HEK293 (cell line): ENCODE results near the gene IDUA.

Source experiments
- CTCF ChIA-PET: fragments of 350-600 bp; formaldehyde crosslinking; extraction: SDS; loops from one replicate; lab custom pipeline; 2021; ENCODE audit warnings: antibody characterized with exemption; lab: Yijun Ruan, JAX
- POLR2A ChIA-PET: fragments of 300-600 bp; formaldehyde crosslinking; extraction: SDS; loops from one replicate; lab custom pipeline; 2020; ENCODE audit warnings: antibody characterized with exemption, inconsistent platforms; lab: Yijun Ruan, JAX
- H3K27ac ChIP-seq: fragments of 200-500 bp; sonication (Bioruptor generic); 2 replicates; pipeline ENCODE4 v1.5.1; 2014; ENCODE audit warnings: low read depth, low read length, control low read depth, inconsistent platforms; ENCODE audit errors: extremely low read depth
- H3K36me3 ChIP-seq, 2 experiments: fragments of 200-500 bp in 1 of 2; sonication (Bioruptor generic) in 1 of 2; 1 replicate in 1 of 2; 2 replicates in 1 of 2; pipeline ENCODE4 v1.5.1; 2014 to 2017; ENCODE audit warnings: inconsistent platforms in 2 of 2, low read length in 2 of 2; ENCODE audit not compliant: control insufficient read depth in 2 of 2, insufficient read depth in 1 of 2
- H3K4me1 ChIP-seq: fragments of 200-500 bp; sonication (Bioruptor generic); 2 replicates; pipeline ENCODE4 v1.5.1; 2014; ENCODE audit warnings: mild to moderate bottlenecking, low read length, inconsistent platforms; ENCODE audit not compliant: control insufficient read depth, insufficient read depth
- H3K4me3 ChIP-seq: 2 replicates; pipeline ENCODE4 v1.5.1; 2011; ENCODE audit warnings: low read depth, mild to moderate bottlenecking, control low read depth, low read length, moderate library complexity
- H3K9me3 ChIP-seq: fragments of 200-500 bp; sonication (Bioruptor generic); 2 replicates; pipeline ENCODE4 v1.5.1; 2014; ENCODE audit warnings: low read depth, low read length, inconsistent platforms; ENCODE audit not compliant: control insufficient read depth, insufficient read depth
- FEZF1 ChIP-seq: fragments of 450-650 bp; formaldehyde crosslinking; IDR thresholded peaks from 2 replicates; pipeline ENCODE4 v1.5.1; 2016; ENCODE audit warnings: missing biosample characterization, missing genetic modification characterization
- GLIS2 ChIP-seq: fragments of 450-650 bp; formaldehyde crosslinking; IDR thresholded peaks from 2 replicates; pipeline ENCODE4 v1.5.1; 2016; ENCODE audit warnings: missing biosample characterization, missing genetic modification characterization
- HOXC10 ChIP-seq: sonication (generic); formaldehyde crosslinking; IDR thresholded peaks from 2 replicates; pipeline ENCODE4 v1.8.1; 2023; ENCODE audit warnings: mild to moderate bottlenecking, missing genetic modification reagents
- KLF1 ChIP-seq: fragments of 450-650 bp; formaldehyde crosslinking; IDR thresholded peaks from 2 replicates; pipeline ENCODE4 v1.5.1; 2016; ENCODE audit warnings: missing biosample characterization, missing genetic modification characterization
- KLF9 ChIP-seq: fragments of 450-650 bp; formaldehyde crosslinking; IDR thresholded peaks from 2 replicates; pipeline ENCODE4 v1.5.1; 2016; ENCODE audit warnings: missing biosample characterization, missing genetic modification characterization, low read depth
- PRDM10 ChIP-seq: fragments of 450-650 bp; formaldehyde crosslinking; IDR thresholded peaks from 2 replicates; pipeline ENCODE4 v1.5.1; 2016; ENCODE audit warnings: missing biosample characterization, missing genetic modification characterization
- TSHZ1 ChIP-seq: fragments of 450-650 bp; formaldehyde crosslinking; IDR thresholded peaks from 2 replicates; pipeline ENCODE4 v1.5.1; 2016; ENCODE audit warnings: missing biosample characterization, missing genetic modification characterization, borderline replicate concordance
- ZNF274 ChIP-seq, 2 experiments: fragments of 200-500 bp in 1 of 2; fragments of 450-650 bp in 1 of 2; sonication (Bioruptor generic) in 1 of 2; formaldehyde crosslinking in 1 of 2; IDR thresholded peaks; 2 replicates each; pipeline versions ENCODE4 v1.5.1 to v1.6.1; 2014 to 2016; ENCODE audit warnings: borderline replicate concordance in 1 of 2, inconsistent platforms in 1 of 2, low read length in 1 of 2, missing biosample characterization in 1 of 2, missing genetic modification characterization in 1 of 2
- ZNF37A ChIP-seq: fragments of 450-650 bp; IDR thresholded peaks from 2 replicates; pipeline ENCODE4 v1.5.1; 2018; ENCODE audit warnings: missing biosample characterization, missing genetic modification characterization
- ZNF560 ChIP-seq: fragments of 450-650 bp; formaldehyde crosslinking; IDR thresholded peaks from 2 replicates; pipeline ENCODE4 v1.5.1; 2017; ENCODE audit warnings: missing biosample characterization, missing genetic modification characterization, borderline replicate concordance
- ZNF561 ChIP-seq: fragments of 450-650 bp; IDR thresholded peaks from 2 replicates; pipeline ENCODE4 v1.5.1; 2018; ENCODE audit warnings: missing biosample characterization, missing genetic modification characterization, borderline replicate concordance

IDUA gene

GRCh38 chr4:970046-970745 is 16.6 kb upstream of the IDUA start:
- Histone ChIP-seq H3K9me3 (no peaks in the 10 kb centered on the region), H3K36me3 (peaks cover 0 to 17% of the 10 kb centered on the region in 2 experiments; a peak in 1 of 3 replicates), H3K4me3 (no peak overlapping the region), H3K4me1 (no peaks in the 10 kb centered on the region), H3K27ac (no peak overlapping the region)
- POLR2A ChIA-PET: no interaction called here
- TF ChIP-seq KLF1: peak; percentile 52; the same call in 1 of the 2 replicates
- TF ChIP-seq TSHZ1 (tag by site-specific recombination): no peak
- TF ChIP-seq KLF9 (tag by site-specific recombination): peak; percentile 28; the same call in 1 of the 2 replicates
- CTCF ChIA-PET: no interaction called here

- CTCF ChIA-PET: no interaction called here
- Histone ChIP-seq H3K36me3 (peaks cover 0 to 10% of the 10 kb centered on the region in 2 experiments; a peak in 1 of 3 replicates), H3K9me3 (no peaks in the 10 kb centered on the region), H3K4me3 (no peak overlapping the region), H3K27ac (no peak overlapping the region), H3K4me1 (no peaks in the 10 kb centered on the region)
- TF ChIP-seq PRDM10 (tag by site-specific recombination) (no peak), FEZF1 (no peak), HOXC10 (no peak), ZNF274 (IDR thresholded peaks at IDR 0.05; ENCODE audit: low read length) (no peak), ZNF274 (tag by site-specific recombination; IDR thresholded peaks at IDR 0.05; ENCODE audit: borderline replicate concordance) (no peak)
- POLR2A ChIA-PET: no interaction called here
Measured at GRCh38 chr4:970854-971520, 15.9 kb upstream of the IDUA start.

- ChIA-PET POLR2A (no interaction called here), CTCF (no interaction called here)
- H3K36me3 ChIP-seq: peaks cover 0 to under 1% of the 10 kb centered on the region in 2 experiments; a peak in 1 of 3 replicates
- no peaks in the 10 kb centered on the region for H3K9me3 ChIP-seq
- H3K27ac ChIP-seq: no peak overlapping the region
- no peaks in the 10 kb centered on the region for H3K4me1 ChIP-seq
- no peak overlapping the region for H3K4me3 ChIP-seq
- TF ChIP-seq ZNF560 (tag by site-specific recombination) (no peak), KLF1 (peak; percentile 92), GLIS2 (tag by site-specific recombination) (peak; percentile 30; the same call in 1 of the 2 replicates), ZNF561 (no peak), ZNF37A (tag by site-specific recombination) (no peak)
Measured at GRCh38 chr4:971666-972500, 15.0 kb upstream of the IDUA start.
